GM06990 (cell line): ENCODE results near the gene PHACTR3.

ENCODE experiments used
- DNase-seq: peaks from one replicate; pipeline ENCODE4 v3.0.0-alpha.2; 2011; ENCODE audit not compliant: insufficient read length; ENCODE audit errors: extremely low read depth
- H3K27me3 ChIP-seq: replicated peaks from 2 replicates; pipeline ENCODE4 v1.6.0; 2011; ENCODE audit warnings: low read length; ENCODE audit not compliant: control insufficient read depth, insufficient read depth
- H3K36me3 ChIP-seq: 2 replicates; pipeline ENCODE4 v1.5.1; 2011; ENCODE audit warnings: low read length; ENCODE audit not compliant: control insufficient read depth, insufficient read depth
- H3K4me3 ChIP-seq: replicated peaks from 2 replicates; pipeline ENCODE4 v1.5.1; 2011; ENCODE audit warnings: low read depth, mild to moderate bottlenecking, control low read depth, low read length
- TF ChIP-seq, protein P1 (sequence below): IDR thresholded peaks from 2 replicates; pipeline ENCODE4 v1.5.1; 2011; ENCODE audit warnings: low read length, control low read depth, mild to moderate bottlenecking, inconsistent platforms; ENCODE audit not compliant: insufficient read depth, poor library complexity, severe bottlenecking

The PHACTR3 gene

DNA sequence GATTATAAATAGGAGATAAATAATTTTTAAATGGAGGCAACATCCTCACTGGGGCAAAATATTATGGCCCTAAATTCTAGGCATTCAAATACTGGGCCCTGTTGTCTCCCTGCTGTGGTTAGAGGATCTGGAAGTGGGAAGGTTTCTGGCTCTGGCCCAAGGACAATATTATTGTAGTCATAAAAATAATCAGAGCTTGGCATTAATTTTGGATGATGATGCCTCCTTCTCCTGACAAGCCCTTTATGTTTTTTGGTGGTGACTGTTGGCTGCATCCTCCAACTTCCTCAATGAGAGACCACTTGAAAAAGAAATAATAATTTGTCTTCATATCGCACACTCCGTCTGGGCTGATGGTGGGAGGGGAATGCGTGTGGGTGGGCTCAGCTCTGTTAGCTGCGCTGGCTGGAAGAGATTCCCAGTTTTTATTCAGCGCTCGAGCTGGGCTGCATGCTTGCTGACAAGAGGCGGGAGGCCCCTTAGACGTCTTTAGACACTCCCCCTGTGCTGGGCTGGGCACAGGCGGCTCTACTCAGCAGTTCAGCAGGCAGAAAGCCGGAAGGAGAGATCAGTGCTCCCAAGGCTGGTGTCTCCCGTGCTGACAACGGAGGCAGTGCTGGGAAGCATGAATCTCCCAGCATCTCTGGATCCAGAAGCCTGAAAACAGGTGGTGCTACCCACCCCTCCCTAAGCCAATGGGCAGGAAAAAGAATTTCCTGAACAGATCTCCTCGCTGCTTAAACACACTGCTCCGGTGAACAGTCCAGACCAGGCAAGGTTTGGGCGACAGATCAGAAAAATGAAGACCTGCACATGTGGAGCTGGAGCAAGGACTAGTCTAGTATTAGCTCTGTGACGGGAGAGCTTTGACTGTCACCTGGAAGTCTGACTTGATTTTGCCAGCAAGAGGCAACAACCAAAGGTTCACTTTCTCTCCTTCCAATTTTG lies 231.4 kb downstream of the PHACTR3 start:
- H3K4me3 ChIP-seq = no peak overlapping the region
- no peak for DNase-seq
- H3K27me3 ChIP-seq = no peaks in the 10 kb centered on the region
- no peaks in the 10 kb centered on the region for H3K36me3 ChIP-seq
- TF ChIP-seq, protein P1, sequence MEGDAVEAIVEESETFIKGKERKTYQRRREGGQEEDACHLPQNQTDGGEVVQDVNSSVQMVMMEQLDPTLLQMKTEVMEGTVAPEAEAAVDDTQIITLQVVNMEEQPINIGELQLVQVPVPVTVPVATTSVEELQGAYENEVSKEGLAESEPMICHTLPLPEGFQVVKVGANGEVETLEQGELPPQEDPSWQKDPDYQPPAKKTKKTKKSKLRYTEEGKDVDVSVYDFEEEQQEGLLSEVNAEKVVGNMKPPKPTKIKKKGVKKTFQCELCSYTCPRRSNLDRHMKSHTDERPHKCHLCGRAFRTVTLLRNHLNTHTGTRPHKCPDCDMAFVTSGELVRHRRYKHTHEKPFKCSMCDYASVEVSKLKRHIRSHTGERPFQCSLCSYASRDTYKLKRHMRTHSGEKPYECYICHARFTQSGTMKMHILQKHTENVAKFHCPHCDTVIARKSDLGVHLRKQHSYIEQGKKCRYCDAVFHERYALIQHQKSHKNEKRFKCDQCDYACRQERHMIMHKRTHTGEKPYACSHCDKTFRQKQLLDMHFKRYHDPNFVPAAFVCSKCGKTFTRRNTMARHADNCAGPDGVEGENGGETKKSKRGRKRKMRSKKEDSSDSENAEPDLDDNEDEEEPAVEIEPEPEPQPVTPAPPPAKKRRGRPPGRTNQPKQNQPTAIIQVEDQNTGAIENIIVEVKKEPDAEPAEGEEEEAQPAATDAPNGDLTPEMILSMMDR = no peak

DNA sequence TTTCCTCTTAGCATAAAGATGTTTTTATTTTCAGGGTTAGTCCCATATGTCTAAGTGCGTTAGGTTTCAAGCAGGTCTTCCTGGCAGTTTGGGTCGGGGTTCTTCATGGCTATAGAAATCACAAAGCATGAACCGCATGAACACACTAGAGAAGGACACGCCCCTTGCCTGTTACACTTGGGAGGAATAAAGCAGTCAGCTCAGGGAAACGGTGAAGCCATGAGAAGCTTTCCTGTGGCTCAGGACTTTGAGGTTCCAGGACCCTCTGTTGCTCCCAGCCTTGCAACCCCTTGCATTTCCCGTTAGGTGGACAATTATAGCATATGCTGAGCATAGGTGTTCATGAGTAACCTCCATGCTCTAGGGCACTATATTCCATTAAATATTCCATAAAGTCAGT lies 232.4 kb downstream of the PHACTR3 start:
- Histone ChIP-seq H3K27me3 (no peaks in the 10 kb centered on the region), H3K4me3 (no peak overlapping the region), H3K36me3 (no peaks in the 10 kb centered on the region)
- TF ChIP-seq, protein P1 = no peak
- DNase-seq = no peak

DNA sequence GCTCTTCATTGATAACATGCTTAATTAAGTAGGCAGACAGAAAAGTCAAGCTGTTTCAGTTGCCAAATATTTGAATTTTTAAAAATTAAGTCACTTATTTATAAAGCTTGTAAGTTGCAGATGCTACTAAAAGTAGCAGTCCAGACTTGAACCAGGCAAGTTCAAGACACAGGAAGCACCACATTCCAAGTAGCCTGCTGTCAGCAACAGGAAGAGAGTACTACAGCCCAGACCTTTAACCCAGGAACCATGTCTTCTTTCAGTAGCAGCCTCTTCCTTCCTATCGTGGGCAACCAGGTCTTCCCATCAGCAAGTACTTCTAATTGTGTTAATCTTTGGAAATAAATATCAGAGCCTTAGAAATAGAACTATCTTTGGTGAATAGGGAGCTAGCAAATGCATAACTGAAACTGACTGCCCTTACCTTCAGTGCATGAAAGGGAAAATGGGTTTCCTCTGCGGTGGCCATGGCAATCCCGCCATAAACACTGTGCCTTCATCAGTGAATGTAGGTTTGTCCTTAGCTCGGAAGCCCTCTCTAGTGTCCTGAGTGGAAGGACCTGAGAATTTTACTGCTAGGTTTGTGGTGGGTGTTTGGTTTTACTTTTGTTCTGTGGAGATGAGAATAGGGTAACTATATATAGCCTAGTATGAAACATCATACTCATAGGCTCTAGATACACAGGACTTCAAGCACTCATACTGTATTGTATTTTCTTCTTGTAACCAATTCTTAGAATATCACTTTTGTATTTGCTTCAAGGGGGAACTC lies 233.5 kb downstream of the PHACTR3 start:
- no peak for DNase-seq
- H3K36me3 ChIP-seq = no peaks in the 10 kb centered on the region
- H3K27me3 ChIP-seq = no peaks in the 10 kb centered on the region
- H3K4me3 ChIP-seq = no peak overlapping the region
- TF ChIP-seq, protein P1 = no peak

DNA sequence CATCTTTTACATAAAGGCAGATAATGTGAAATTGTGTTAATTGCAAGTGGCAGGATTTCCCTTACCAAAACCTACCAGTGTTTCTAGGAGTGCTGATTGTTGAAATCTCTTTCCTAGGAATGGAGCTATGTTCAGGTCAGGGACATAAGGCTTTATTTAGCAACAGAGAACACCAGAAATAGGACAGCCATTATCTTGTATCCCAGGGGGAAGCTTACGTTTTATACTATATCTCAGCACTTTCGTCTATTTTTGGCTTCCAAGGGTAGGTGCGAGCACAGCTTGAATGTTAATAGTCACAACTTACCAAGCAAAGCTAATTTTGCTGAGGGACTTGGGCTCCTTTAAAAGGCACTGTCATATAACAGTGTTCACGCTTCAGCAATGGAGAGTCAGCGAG lies 235.1 kb downstream of the PHACTR3 start:
- DNase-seq = no peak
- no peaks in the 10 kb centered on the region for H3K36me3 ChIP-seq
- TF ChIP-seq, protein P1 = no peak

DNA sequence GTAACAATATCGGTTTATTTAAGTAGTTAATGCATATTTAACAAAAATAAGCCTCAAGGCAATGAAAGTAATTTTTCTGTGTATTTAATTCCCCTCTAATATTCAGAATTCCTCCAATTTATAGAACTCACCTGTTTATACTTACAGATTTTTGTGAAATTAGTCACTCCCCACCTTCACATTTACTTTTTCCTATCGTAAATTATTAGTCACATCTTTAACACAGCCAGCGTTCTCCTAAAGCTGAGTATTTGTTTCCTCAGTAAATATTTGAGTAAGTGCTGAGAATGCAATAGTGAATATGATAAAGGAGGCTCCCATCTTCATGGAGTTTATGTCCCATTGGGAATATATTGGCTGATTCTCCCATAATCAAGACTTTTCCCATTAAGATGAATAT lies 241.1 kb downstream of the PHACTR3 start:
- no peak overlapping the region for H3K4me3 ChIP-seq
- no peaks in the 10 kb centered on the region for H3K36me3 ChIP-seq
- TF ChIP-seq, protein P1 = no peak
- no peak for DNase-seq
- H3K27me3 ChIP-seq = no peaks in the 10 kb centered on the region

More for the DNA sequence above, 235.1 kb downstream of the PHACTR3 start:
- Histone ChIP-seq H3K27me3 (no peaks in the 10 kb centered on the region), H3K4me3 (no peak overlapping the region)
